OCI-LY7 (cell line): ENCODE data around the gene USP21. TPM values are rescaled to one million over a fixed set of nuclear protein-coding genes. Genes with fewer than 3 reads are reported as not detected.

ENCODE experiments used
- BruUV-seq: library from RNA; stranded (reverse); fragments of 400-500 nt; replicated peaks from 2 replicates; lab custom pipeline; 2021; lab: Mats Ljungman, UMichigan
- CTCF ChIA-PET: fragments of 300-600 bp; sonication (Branson Sonifier 250); formaldehyde crosslinking; loops from one replicate; lab custom pipeline; 2022; ENCODE audit warnings: antibody characterized with exemption; ENCODE audit not compliant: unreplicated experiment; lab: Charles Lee
- POLR2A ChIA-PET: fragments of 300-600 bp; sonication (Branson Sonifier 250); formaldehyde crosslinking; loops from one replicate; lab custom pipeline; 2022; ENCODE audit warnings: antibody characterized with exemption; lab: Charles Lee
- DNase-seq: peaks from one replicate; pipeline ENCODE4 v3.0.0-alpha.2; 2015; ENCODE audit warnings: low spot score
- H2AFZ ChIP-seq: fragments of 200-600 bp; sonication (generic), shearing (Covaris generic); 2 replicates; pipeline ENCODE4 v1.6.1; 2014; ENCODE audit warnings: mild to moderate bottlenecking, antibody characterized with exemption, low read length, moderate library complexity
- H3K27ac ChIP-seq: fragments of 200-600 bp; sonication (generic); 2 replicates; pipeline ENCODE4 v1.5.1; 2014; ENCODE audit warnings: mixed run types, low read depth, mild to moderate bottlenecking, moderate library complexity, low read length, inconsistent platforms; ENCODE audit not compliant: poor library complexity, severe bottlenecking
- H3K36me3 ChIP-seq: fragments of 200-600 bp; sonication (generic); 2 replicates; pipeline ENCODE4 v1.6.1; 2014; ENCODE audit warnings: mild to moderate bottlenecking, antibody characterized with exemption, low read length, moderate library complexity, mixed read lengths; ENCODE audit not compliant: insufficient read depth
- H3K4me1 ChIP-seq: fragments of 200-600 bp; sonication (generic); 2 replicates; pipeline ENCODE4 v1.5.1; 2014; ENCODE audit warnings: mild to moderate bottlenecking, low read length; ENCODE audit not compliant: insufficient read depth, poor library complexity, severe bottlenecking
- H3K4me2 ChIP-seq: fragments of 200-600 bp; sonication (generic); 2 replicates; pipeline ENCODE4 v1.6.1; 2014; ENCODE audit warnings: mild to moderate bottlenecking, low read length
- H3K4me3 ChIP-seq: fragments of 200-600 bp; sonication (generic); 2 replicates; pipeline ENCODE4 v1.5.1; 2014; ENCODE audit warnings: mild to moderate bottlenecking, low read depth, low read length; ENCODE audit not compliant: poor library complexity, severe bottlenecking
- H3K79me2 ChIP-seq: fragments of 200-600 bp; sonication (generic); 2 replicates; pipeline ENCODE4 v1.6.1; 2016; ENCODE audit warnings: low read depth, mild to moderate bottlenecking, low read length, moderate library complexity, mixed read lengths; ENCODE audit not compliant: insufficient read depth
- H3K9me2 ChIP-seq: fragments of 200-600 bp; sonication (generic); 2 replicates; pipeline ENCODE4 v1.6.1; 2016; ENCODE audit warnings: mild to moderate bottlenecking, low read length, mixed read lengths; ENCODE audit not compliant: insufficient read depth
- H3K9me3 ChIP-seq: fragments of 200-600 bp; sonication (generic); 2 replicates; pipeline ENCODE4 v1.6.1; 2014; ENCODE audit warnings: mild to moderate bottlenecking, mixed run types, low read length, mixed read lengths
- H4K20me1 ChIP-seq: fragments of 200-600 bp; sonication (generic); 2 replicates; pipeline ENCODE4 v1.6.1; 2014; ENCODE audit warnings: mild to moderate bottlenecking, antibody characterized with exemption, low read length, moderate library complexity, mixed read lengths; ENCODE audit not compliant: insufficient read depth
- CTCF ChIP-seq: fragments of 200-600 bp; sonication (generic); conservative IDR thresholded peaks from 2 replicates; pipeline ENCODE4 v1.5.1; 2014; ENCODE audit warnings: mild to moderate bottlenecking, antibody characterized with exemption, low read length, moderate library complexity, mixed read lengths
- EZH2phosphoT487 ChIP-seq: fragments of 200-600 bp; sonication (generic); IDR thresholded peaks from 2 replicates; pipeline ENCODE4 v1.6.1; 2018; ENCODE audit warnings: low read depth, borderline replicate concordance, mild to moderate bottlenecking, mixed run types, antibody characterized with exemption, low read length, moderate library complexity, mixed read lengths
- intact Hi-C: fragments of 100-400 bp; cut with micrococcal nuclease; formaldehyde crosslinking; loops from one replicate; pipeline ENCODE4 v1.10.0; 2022; ENCODE audit not compliant: unreplicated experiment
- total RNA-seq, 2 experiments: library from RNA; depleted of rRNA in 1 of 2; stranded (reverse); fragments of >200 nt in 1 of 2; shearing (Covaris generic) in 1 of 2; gene quantifications; 2 replicates each; pipeline ENCODE4 v1.2.3, GENCODE V29; 2014 to 2022

USP21 gene
- total RNA-seq, 2 experiments from 2014 or later: 18.4 to 29.5 TPM

DNA sequence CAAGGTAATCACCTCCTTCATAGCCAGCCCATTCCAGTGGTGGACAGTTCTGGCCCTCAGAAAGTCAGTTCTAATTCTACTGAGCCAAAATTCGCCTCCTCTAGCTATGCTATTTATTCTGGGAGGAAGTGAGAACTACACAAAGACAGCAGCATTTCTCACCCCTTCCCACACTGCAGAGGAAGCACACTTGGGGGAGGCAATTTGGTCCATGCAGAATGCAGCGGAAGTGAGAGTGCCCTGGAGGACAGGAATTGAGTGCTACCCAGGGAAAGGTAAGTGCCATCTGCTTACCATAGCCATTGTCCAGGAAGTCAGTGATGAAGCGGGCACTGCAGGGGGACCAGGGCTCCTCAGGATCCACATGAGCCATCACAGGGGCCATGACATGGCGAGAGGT is 35.9 kb downstream of the USP21 start:
- H4K20me1 ChIP-seq: no peaks in the 10 kb centered on the region
- no TSS peak for BruUV-seq
- TF ChIP-seq CTCF: no peak
- TF ChIP-seq EZH2phosphoT487: no peak
- intact Hi-C loops: no loop called here
- DNase-seq: peak; percentile 66
- no peak overlapping the region for H3K4me3 ChIP-seq
- H3K9me2 ChIP-seq: no peaks in the 10 kb centered on the region
- no peaks in the 10 kb centered on the region for H3K36me3 ChIP-seq
- peak overlapping the region; percentile 58 for H3K27ac ChIP-seq
- ChIA-PET POLR2A (interaction anchor here (0.6 to 1.1 kb wide), 4 partner anchors 31 to 226 kb away, joined by 3 to 5 read pairs (median 3); partner anchors contain the start of gene TOMM40L), CTCF (interaction anchor here (1.1 kb wide), 1 partner anchor 18 kb away, joined by 3 read pairs; the partner anchor contains the start of gene B4GALT3)
- no peaks in the 10 kb centered on the region for H3K9me3 ChIP-seq
- H3K4me1 ChIP-seq: peaks cover 32% of the 10 kb centered on the region
- H3K79me2 ChIP-seq: no peaks in the 10 kb centered on the region
- peak overlapping the region; percentile 44 for H2AFZ ChIP-seq
- H3K4me2 ChIP-seq: peak overlapping the region; percentile 55

DNA sequence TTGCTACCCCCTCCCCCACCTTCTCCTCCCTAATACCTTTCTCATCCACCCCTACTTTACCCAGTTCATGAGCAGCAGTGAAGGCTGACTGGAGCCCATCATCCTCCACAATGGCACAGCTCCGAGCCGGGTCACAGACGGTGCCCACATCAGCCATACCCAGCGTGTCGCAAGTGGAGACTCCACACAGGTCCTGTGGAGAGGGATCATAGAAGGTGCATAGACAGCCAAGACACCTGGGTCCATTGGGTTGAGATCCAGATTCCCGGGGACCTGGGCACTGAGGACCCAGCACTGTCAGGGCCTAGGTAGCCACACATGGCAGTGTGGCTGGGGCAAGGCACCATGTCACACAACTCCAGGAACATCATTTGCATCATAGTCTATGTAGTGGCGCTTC is 36.8 kb downstream of the USP21 start:
- POLR2A ChIA-PET: interaction anchor here (0.6 kb wide), 1 partner anchor 8 kb away, joined by 4 read pairs; no protein-coding TSS in a partner anchor
- no peaks in the 10 kb centered on the region for H3K9me3 ChIP-seq
- CTCF ChIA-PET: no interaction called here
- no peaks in the 10 kb centered on the region for H3K79me2 ChIP-seq
- H3K36me3 ChIP-seq: no peaks in the 10 kb centered on the region
- intact Hi-C loops: no loop called here
- no peaks in the 10 kb centered on the region for H4K20me1 ChIP-seq
- no peak for TF ChIP-seq CTCF
- no peak for TF ChIP-seq EZH2phosphoT487
- H3K4me2 ChIP-seq: no peak overlapping the region
- H3K27ac ChIP-seq: no peak overlapping the region
- H2AFZ ChIP-seq: no peak overlapping the region
- no peak overlapping the region for H3K4me3 ChIP-seq
- BruUV-seq: no TSS peak
- H3K4me1 ChIP-seq: peaks cover 41% of the 10 kb centered on the region
- no peak for DNase-seq
- H3K9me2 ChIP-seq: no peaks in the 10 kb centered on the region
